Measurements from ENCODE around the gene DIO3.

DNA sequence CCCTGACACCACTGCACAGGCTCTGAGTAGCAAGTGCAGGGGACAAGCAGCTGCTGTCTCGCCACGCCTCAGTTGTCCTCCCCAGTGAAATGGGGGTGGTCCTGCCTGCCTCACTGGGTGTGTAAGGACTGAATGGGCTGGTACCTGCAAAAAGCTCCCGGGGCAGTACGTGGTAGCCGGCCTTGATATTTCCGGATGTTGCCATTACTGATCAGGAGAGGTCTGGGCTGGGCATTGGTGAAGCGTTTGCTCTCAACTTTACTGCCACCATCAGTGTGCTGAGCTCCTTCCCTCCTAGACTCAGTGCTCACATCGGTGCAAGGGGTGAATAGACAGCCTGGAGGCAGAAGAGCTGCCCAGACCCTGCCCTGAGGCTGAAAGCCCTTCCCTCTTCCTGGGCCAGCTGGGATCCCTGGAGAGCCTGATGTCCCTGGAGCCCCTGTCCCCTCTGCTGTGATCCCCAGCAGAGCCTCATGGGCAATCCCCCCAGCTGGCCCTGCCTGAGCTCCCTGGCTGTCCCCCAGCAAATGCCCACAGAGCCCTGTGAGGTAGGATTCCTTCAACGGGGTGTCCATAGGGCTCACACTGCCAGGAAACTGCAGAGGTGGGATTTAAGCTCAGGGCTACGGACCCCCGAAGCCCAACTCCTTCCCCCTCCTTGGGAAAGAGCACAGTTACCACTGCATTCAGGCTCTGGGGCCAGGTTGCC lies 18.2 kb downstream of the DIO3 start:
- TF ChIP-seq, protein P1, sequence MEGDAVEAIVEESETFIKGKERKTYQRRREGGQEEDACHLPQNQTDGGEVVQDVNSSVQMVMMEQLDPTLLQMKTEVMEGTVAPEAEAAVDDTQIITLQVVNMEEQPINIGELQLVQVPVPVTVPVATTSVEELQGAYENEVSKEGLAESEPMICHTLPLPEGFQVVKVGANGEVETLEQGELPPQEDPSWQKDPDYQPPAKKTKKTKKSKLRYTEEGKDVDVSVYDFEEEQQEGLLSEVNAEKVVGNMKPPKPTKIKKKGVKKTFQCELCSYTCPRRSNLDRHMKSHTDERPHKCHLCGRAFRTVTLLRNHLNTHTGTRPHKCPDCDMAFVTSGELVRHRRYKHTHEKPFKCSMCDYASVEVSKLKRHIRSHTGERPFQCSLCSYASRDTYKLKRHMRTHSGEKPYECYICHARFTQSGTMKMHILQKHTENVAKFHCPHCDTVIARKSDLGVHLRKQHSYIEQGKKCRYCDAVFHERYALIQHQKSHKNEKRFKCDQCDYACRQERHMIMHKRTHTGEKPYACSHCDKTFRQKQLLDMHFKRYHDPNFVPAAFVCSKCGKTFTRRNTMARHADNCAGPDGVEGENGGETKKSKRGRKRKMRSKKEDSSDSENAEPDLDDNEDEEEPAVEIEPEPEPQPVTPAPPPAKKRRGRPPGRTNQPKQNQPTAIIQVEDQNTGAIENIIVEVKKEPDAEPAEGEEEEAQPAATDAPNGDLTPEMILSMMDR (IDR thresholded peaks at IDR 0.05), result no peak
- no peak for TF ChIP-seq POLR2A (IDR thresholded peaks at IDR 0.05)
